K562 (cell line): ENCODE measurements around the gene SLC46A3. TPM values are rescaled to one million over a fixed set of nuclear protein-coding genes. Genes with fewer than 3 reads are reported as not detected.

Source experiments
- EGR1 ChIP-seq: fragments of 450-650 bp; conservative IDR thresholded peaks from 2 replicates; pipeline ENCODE4 v1.6.1; 2017; ENCODE audit warnings: mild to moderate bottlenecking
- ZBTB40 ChIP-seq, 2 experiments: fragments of 450-650 bp in 1 of 2; sonication (generic) in 1 of 2; formaldehyde crosslinking in 1 of 2; IDR thresholded peaks; 2 replicates each; pipeline versions ENCODE4 v1.7.1 to v1.9.0; 2016 to 2022; ENCODE audit warnings: inconsistent platforms in 1 of 2, mild to moderate bottlenecking in 1 of 2, missing genetic modification reagents in 1 of 2
- ZNF740 ChIP-seq, 3 experiments: fragments of 200-800 bp in 1 of 3; sonication (Bioruptor generic) in 1 of 3; sonication (generic) in 1 of 3; formaldehyde crosslinking in 1 of 3; IDR thresholded peaks; 2 replicates each; pipeline versions ENCODE4 v1.6.1 to v1.8.0; 2016 to 2022; ENCODE audit warnings: mild to moderate bottlenecking in 2 of 3, missing compliant biosample characterization in 2 of 3, missing genetic modification characterization in 2 of 3, missing genetic modification reagents in 1 of 3
- polyA plus RNA-seq, 8 experiments: library from polyadenylated mRNA; depleted of rRNA in 4 of 8; stranded (reverse) in 5 of 8; unstranded in 3 of 8; fragments of >200 nt; fragmentation: Nextera tagmentation in 2 of 8; fragmentation: Illumina TruSeq in 1 of 8; extraction: Ambion mirVana in 2 of 8; extraction: Trizol in 1 of 8; gene quantifications; 2 replicates each; pipeline versions ENCODE4 v1.2.1 to v1.2.3, GENCODE V29; 2011 to 2014; ENCODE audit warnings: inconsistent platforms in 1 of 8, missing spikeins in 1 of 8
- total RNA-seq, 7 experiments: library from RNA; depleted of rRNA in 6 of 7; stranded (reverse); fragments of >200 nt in 6 of 7; fragmentation: Illumina TruSeq in 2 of 7; extraction: Trizol in 2 of 7; gene quantifications; 2 replicates each; pipeline versions ENCODE4 v1.2.1 to v1.2.3, GENCODE V29; 2011 to 2021; ENCODE audit warnings: low replicate concordance in 1 of 7

The SLC46A3 gene
- total and polyA plus RNA-seq, 9 of the 15 experiments (the other 6 are each of a cell fraction or from before 2014, with no cell fraction given): 0.14 to 1.2 (median 0.51) TPM

GRCh38 chr13:28754698-28755545 is 36.2 kb upstream of the SLC46A3 start (continued):
- TF ChIP-seq ZBTB40 (IDR thresholded peaks at IDR 0.05) (peak; percentile 61), ZBTB40 (CRISPR knock-in tag; IDR thresholded peaks at IDR 0.05) (no peak), ZNF740 (CRISPR knock-in tag; IDR thresholded peaks at IDR 0.05) (no peak), ZNF740 (tag; IDR thresholded peaks at IDR 0.05) (peak in 1 of 2 experiments; percentile 38; a peak in 1 of 4 replicates), EGR1 (0 out of 2 replicates have a peak, but pooled peaks have one; percentile 9)
